ENCODE measurements around the gene KCNN3. TPM values are rescaled to one million over a fixed set of nuclear protein-coding genes. Genes with fewer than 3 reads are reported as not detected.

KCNN3 gene
- total RNA-seq, 1 experiment from 2014 or later = not detected

DNA sequence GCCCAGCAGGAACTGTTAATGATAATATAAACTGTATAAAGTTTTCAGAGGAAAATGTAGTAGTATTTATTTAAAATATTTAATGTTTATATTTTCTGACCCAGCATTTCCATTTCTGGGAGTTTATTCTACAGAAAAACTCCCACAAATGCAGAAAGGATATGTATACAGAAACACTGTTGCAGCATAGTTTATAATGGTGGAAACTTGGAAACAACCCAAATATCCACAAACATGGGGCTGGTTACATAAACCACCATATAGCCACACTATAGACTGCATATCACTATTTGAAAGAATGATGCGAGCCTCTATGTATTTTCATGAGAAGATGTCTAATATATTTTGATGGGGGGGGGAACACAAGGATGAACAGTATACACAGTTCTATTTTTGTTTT is 31.5 kb upstream of the KCNN3 start:
- Mint-ChIP-seq H3K27ac (ENCODE audit: unreplicated experiment) (no peak overlapping the region), H3K4me1 (ENCODE audit: low read depth, unreplicated experiment) (no peaks in the 10 kb centered on the region), H3K4me3 (ENCODE audit: low read depth, unreplicated experiment) (no peak overlapping the region), H3K27me3 (ENCODE audit: unreplicated experiment) (peaks cover 36% of the 10 kb centered on the region), H3K36me3 (ENCODE audit: insufficient read depth, unreplicated experiment) (no peaks in the 10 kb centered on the region), H3K9me3 (ENCODE audit: low read depth, unreplicated experiment) (no peaks in the 10 kb centered on the region)
- intact Hi-C loops (cut with micrococcal nuclease; ENCODE audit: unreplicated experiment) = no loop called here
- DNase-seq = no peak
- no TSS peak for BruUV-seq (replicated peaks)
- TF ChIP-seq, protein P1, sequence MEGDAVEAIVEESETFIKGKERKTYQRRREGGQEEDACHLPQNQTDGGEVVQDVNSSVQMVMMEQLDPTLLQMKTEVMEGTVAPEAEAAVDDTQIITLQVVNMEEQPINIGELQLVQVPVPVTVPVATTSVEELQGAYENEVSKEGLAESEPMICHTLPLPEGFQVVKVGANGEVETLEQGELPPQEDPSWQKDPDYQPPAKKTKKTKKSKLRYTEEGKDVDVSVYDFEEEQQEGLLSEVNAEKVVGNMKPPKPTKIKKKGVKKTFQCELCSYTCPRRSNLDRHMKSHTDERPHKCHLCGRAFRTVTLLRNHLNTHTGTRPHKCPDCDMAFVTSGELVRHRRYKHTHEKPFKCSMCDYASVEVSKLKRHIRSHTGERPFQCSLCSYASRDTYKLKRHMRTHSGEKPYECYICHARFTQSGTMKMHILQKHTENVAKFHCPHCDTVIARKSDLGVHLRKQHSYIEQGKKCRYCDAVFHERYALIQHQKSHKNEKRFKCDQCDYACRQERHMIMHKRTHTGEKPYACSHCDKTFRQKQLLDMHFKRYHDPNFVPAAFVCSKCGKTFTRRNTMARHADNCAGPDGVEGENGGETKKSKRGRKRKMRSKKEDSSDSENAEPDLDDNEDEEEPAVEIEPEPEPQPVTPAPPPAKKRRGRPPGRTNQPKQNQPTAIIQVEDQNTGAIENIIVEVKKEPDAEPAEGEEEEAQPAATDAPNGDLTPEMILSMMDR (IDR thresholded peaks at IDR 0.05; ENCODE audit: unreplicated experiment) = no peak
- CTCF ChIA-PET = no interaction called here

DNA sequence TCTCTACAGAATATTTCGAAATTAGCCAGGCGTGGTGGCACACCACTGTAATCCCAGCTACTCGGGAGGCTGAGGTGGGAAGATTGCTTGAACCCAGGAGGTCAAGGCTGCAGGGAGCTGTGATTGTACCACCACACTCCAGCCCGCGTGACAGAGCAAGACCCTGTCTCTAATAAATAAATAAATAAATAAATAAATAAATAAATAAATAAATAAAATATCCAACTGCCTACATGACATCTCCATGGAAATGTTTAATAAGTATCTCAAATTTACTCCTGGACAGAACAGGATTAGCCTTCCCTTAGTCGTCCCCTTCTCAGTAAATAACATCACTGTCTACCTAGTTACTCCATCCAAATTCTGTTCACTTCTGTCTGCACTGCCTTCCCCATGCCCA is 29.0 kb upstream of the KCNN3 start:
- Mint-ChIP-seq H3K36me3 (ENCODE audit: insufficient read depth, unreplicated experiment) (no peaks in the 10 kb centered on the region), H3K4me1 (ENCODE audit: low read depth, unreplicated experiment) (no peaks in the 10 kb centered on the region), H3K27me3 (ENCODE audit: unreplicated experiment) (peaks cover 53% of the 10 kb centered on the region), H3K9me3 (ENCODE audit: low read depth, unreplicated experiment) (no peaks in the 10 kb centered on the region), H3K4me3 (ENCODE audit: low read depth, unreplicated experiment) (no peak overlapping the region), H3K27ac (ENCODE audit: unreplicated experiment) (no peak overlapping the region)
- no peak for DNase-seq
- intact Hi-C loops (cut with micrococcal nuclease; ENCODE audit: unreplicated experiment) = no loop called here
- CTCF ChIA-PET = no interaction called here
- TF ChIP-seq, protein P1 (IDR thresholded peaks at IDR 0.05; ENCODE audit: unreplicated experiment) = no peak
- no TSS peak for BruUV-seq (replicated peaks)

DNA sequence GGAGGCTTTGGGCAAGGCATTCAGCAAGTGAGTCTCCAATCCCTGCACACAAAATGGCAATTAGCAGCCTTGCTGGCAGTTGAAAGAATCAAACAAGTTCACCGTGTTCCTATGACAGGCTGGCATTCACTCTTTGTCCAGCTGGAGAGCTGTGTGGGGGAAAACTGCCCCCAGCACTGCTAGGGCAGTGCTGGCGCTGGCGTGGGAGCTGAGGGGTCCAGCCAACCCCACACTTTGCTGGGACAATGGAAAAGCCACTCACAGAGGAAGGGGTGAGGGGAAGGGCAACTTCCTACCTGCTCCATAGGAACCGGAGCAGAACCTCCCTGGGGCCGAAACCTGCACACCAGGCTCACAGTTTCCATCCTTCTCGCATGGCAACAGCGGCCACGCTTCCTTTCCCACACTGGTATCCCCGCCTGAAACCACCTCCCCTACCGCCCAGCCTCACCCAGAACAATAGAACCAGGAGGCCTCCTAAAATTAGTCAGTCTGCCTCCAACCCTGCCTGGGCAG is 26.7 kb upstream of the KCNN3 start:
- CTCF ChIA-PET = interaction anchor here (0.6 to 1.1 kb wide), 2 partner anchors 8 to 120 kb away, joined by 4 read pairs; no protein-coding TSS in a partner anchor
- no peaks in the 10 kb centered on the region for H3K36me3 Mint-ChIP-seq (ENCODE audit: insufficient read depth, unreplicated experiment)
- DNase-seq = no peak
- BruUV-seq (replicated peaks) = no TSS peak
- no peaks in the 10 kb centered on the region for H3K9me3 Mint-ChIP-seq (ENCODE audit: low read depth, unreplicated experiment)
- intact Hi-C loops (cut with micrococcal nuclease; ENCODE audit: unreplicated experiment) = no loop called here
- H3K4me1 Mint-ChIP-seq (ENCODE audit: low read depth, unreplicated experiment) = no peaks in the 10 kb centered on the region
- no peak overlapping the region for H3K27ac Mint-ChIP-seq (ENCODE audit: unreplicated experiment)
- no peak overlapping the region for H3K4me3 Mint-ChIP-seq (ENCODE audit: low read depth, unreplicated experiment)
- TF ChIP-seq, protein P1 (IDR thresholded peaks at IDR 0.05; ENCODE audit: unreplicated experiment) = no peak
- peaks cover 56% of the 10 kb centered on the region for H3K27me3 Mint-ChIP-seq (ENCODE audit: unreplicated experiment)

DNA sequence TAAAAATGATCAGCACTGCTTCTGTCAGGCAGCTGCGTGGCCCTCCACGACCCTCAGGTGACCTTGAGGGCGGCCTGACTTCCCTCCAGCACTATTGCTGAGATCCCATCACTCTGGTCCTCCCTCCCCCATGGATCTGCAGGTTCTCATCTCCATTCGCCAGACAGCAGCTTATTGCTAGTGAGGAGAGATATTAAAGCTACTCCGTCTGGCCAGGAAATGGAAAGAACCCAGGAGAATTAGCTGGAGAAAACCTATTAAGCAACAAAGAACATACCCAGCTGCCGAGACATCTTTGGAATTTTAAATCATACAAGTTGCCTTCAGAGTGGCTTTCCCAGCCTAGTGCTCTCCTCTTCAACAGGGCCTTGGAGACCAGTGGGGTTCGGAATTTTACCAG is 25.7 kb upstream of the KCNN3 start:
- Mint-ChIP-seq H3K27ac (ENCODE audit: unreplicated experiment) (no peak overlapping the region), H3K27me3 (ENCODE audit: unreplicated experiment) (peaks cover 66% of the 10 kb centered on the region)
- intact Hi-C loops (cut with micrococcal nuclease; ENCODE audit: unreplicated experiment) = no loop called here

More for the DNA sequence above, 25.7 kb upstream of the KCNN3 start:
- no peak overlapping the region for H3K4me3 Mint-ChIP-seq (ENCODE audit: low read depth, unreplicated experiment)
- no TSS peak for BruUV-seq (replicated peaks)
- CTCF ChIA-PET = interaction anchor here (1.0 kb wide), 1 partner anchor 77 kb away, joined by 3 read pairs; no protein-coding TSS in a partner anchor
- H3K36me3 Mint-ChIP-seq (ENCODE audit: insufficient read depth, unreplicated experiment) = no peaks in the 10 kb centered on the region
- no peaks in the 10 kb centered on the region for H3K4me1 Mint-ChIP-seq (ENCODE audit: low read depth, unreplicated experiment)
- no peaks in the 10 kb centered on the region for H3K9me3 Mint-ChIP-seq (ENCODE audit: low read depth, unreplicated experiment)
- TF ChIP-seq, protein P1 (IDR thresholded peaks at IDR 0.05; ENCODE audit: unreplicated experiment) = no peak
- no peak for DNase-seq
